ENCODE data around the gene RPL7A.
"Not testable (repeated sequence)": the region's sequence is repeated elsewhere in the genome, so short reads cannot be mapped to it uniquely, and the experiment has no call there.

RPL7A gene

DNA sequence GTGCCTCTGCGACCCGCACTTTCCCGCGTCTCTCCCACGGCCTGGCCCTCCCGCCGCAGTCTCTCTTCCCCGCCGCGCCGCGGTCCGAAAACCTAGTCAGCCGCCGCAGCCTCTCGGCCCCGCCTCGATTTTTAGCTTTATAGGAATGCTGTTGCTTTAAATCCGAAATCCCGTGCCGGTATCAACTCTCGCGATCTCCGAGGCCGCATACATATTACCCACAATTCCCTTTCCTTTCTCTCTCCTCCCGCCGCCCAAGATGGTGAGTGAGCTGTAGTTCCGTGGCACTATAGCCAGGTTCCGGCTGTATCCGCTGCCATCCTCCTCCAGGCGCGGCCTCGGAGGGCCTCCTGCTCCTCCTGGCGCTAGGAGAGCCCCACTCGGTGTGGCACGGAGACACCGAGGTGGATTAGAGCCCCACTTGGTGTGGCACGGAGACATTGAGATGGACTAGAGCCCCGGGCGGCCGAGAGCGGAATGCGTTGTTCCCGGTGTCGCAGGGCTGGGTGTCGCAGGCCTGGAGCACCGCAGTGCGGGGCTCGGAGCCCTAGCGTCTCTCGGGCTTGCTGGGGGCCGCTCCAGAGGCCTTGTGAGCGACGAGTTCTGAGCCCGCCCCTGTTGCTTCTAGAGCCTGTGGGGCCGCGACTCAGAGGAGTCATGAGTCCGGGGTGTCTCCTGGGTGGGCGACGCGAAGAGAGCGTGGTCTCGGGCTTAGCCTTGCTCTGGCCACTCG lies at the start of gene RPL7A, which contains the start of gene MED22:
TSS of gene RPL7A (plus strand) at position 234 of the 733 bp plus-strand sequence. CDS start at position 260, 26 bp downstream.
TSS of gene MED22 (minus strand) at position 147 of the 733 bp plus-strand sequence. CDS start 1,469 bp downstream, outside the sequence.
- DNase-seq (ENCODE audit: low read depth in 2 of 3, low spot score in 2 of 3), result peak; percentile 77 to 87 (median 82)

DNA sequence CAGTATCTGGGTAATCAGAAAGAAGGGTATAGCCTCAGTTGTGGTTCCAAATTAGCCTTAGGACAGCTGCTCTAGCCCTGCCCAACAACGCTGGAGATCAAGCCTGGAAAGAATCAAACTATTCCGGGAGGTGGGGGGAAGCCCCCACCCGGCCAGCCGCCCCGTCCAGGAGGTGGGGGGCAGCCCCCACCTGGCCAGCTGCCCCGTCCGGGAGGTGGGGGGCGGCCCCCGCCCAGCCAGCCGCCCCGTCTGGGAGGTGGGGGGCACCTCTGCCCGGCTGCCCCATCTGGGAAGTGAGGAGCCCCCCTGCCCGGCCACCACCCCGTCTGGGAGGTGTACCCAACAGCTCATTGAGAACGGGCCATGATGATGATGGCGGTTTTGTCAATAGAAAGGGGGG lies 48.0 kb upstream of the RPL7A start:
- not testable (repeated sequence) for DNase-seq (ENCODE audit: low read depth in 2 of 3, low spot score in 2 of 3)

GRCh38 chr9:133301253-133302230 lies 46.5 kb upstream of the RPL7A start:
- no peak for DNase-seq (ENCODE audit: low read depth in 2 of 3, low spot score in 2 of 3)

DNA sequence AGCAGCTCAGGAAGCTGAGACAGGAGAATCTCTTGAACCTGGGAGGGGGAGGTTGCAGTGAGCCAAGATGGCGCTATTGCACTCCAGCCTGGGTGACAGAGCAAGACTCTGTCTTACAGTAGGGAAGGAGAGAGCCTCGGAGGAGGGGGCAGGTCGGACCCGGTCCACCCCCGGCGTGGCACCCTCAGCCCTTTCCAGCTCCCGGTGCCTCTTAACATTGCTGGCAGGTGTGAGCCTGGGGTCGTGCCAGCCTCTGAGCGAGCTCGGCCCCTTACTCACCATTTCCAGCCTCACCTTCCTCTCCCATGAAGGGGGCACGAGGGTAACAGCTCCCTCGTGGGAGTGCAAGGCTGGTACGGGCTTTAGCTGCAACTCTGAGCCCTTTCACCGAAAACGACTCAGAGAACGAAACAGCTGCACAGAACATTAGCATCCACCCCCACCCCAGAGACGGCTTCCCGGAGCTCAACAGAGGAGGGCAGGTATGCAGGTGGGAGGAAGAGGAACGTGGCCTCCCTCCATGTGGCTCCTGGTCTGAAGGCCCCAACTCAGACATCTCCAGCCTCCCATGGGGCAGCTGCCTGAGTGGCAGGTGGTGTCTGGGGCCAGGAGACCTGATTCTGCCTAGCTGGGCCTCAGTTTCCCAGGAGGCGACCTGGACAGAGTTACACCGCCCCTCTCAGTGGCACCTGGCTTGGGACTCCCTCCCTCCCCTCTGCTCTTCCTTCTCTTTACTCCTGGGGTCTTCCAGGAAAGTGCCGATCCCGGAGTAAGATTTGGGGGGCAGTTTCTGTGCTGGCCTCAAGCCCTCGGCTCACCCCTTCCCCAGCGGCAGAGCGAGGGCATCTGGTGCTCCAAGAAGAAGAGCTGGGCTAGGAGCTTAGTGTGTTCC lies 44.5 kb upstream of the RPL7A start:
- no peak for DNase-seq (ENCODE audit: low read depth in 2 of 3, low spot score in 2 of 3)

- no peak for DNase-seq (ENCODE audit: low read depth in 2 of 3, low spot score in 2 of 3)
Measured at GRCh38 chr9:133304158-133304470, 43.9 kb upstream of the RPL7A start.

- DNase-seq (ENCODE audit: low read depth in 2 of 3, low spot score in 2 of 3), result no peak
Measured at GRCh38 chr9:133304477-133305377, 43.3 kb upstream of the RPL7A start.

- no peak for DNase-seq (ENCODE audit: low read depth in 2 of 3, low spot score in 2 of 3)
Measured at GRCh38 chr9:133305731-133306130, 42.3 kb upstream of the RPL7A start.

DNA sequence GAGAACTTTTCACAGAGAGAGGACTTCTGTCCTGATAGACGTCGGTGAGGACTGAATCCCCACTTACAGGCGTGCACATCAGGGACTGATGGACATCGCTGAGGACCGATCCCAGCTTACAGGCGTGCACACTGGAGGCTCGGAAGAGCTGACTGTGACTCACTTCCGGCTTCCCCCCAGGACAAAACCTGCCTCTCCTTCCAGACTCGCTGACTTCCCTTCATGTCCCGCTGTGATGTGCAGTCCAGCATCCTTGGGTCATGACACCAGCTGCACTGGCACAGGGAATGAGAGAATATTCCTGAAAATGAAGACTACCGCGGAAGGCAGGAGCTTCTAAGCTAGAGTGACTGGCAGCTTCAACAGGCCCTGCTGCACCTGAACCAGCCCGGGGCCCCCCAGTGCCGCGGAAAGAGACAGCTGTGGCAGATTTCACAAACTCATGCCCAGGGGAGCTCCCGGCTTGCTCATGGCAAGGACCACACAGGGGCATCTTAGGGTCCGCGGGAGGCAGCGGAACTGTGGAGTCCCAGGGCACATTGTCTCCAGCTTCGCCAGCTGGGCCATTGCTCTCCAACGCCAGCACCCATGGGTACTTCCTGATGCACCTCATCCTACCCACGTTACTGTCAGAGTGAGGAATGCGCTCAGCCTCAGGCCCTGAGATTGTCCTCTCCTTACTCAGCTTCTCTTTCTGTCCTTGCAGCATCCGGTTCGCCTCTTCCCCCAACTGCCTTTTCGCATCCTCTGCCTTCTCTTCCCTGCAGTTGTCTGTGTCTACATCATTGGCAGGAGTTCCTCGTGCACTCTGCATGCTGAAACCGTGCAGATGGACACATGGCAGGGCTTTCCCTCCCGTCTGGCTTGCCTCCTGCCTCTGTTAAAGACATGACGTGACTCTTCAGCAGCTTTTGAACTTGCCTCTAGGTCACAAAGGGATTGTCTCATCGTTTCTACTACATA lies 41.5 kb upstream of the RPL7A start:
- no peak for DNase-seq (ENCODE audit: low read depth in 2 of 3, low spot score in 2 of 3)

DNA sequence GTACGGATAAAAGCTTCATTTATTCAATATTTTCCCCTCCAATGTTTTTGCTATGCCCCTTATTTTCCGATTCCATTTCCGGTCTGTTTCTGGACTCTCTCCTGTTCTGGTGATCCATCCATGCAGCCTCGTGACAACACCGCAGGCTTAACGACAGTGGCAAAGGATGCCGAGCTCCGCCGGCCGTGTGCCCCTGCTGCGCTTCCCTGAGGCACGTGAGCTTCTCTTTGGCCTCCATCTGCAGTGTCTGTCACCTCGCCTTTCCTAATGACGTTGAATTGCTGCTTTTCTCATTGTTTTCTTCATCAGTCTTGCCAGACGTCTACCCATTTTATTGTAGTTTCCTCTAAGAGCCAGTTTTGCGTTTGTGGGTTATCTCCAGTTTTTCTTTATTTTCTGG lies 40.7 kb upstream of the RPL7A start:
- DNase-seq (ENCODE audit: low read depth in 2 of 3, low spot score in 2 of 3), result no peak

GRCh38 chr9:133309608-133310007 lies 38.4 kb upstream of the RPL7A start:
- DNase-seq (ENCODE audit: low read depth in 2 of 3, low spot score in 2 of 3), result no peak

DNA sequence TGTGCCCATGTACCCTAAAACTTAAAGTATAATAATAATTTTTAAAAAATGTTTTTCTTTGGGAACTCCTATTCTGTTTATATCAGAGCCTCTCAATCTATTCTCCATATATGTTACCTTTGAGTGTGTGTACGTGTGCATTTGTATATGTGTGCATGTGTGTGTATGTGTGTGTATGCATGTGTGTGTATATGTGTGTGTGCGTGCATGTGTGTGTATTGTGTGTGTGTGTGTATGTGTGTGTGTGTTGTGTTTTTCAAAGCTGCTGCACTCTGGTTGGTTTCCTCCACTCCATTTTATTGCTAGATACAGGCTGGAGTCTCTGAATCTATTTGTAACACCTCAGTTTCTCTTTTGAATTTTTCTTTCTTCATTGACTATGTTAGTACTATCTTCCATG lies 32.0 kb upstream of the RPL7A start:
- DNase-seq (ENCODE audit: low read depth in 2 of 3, low spot score in 2 of 3), result no peak

DNA sequence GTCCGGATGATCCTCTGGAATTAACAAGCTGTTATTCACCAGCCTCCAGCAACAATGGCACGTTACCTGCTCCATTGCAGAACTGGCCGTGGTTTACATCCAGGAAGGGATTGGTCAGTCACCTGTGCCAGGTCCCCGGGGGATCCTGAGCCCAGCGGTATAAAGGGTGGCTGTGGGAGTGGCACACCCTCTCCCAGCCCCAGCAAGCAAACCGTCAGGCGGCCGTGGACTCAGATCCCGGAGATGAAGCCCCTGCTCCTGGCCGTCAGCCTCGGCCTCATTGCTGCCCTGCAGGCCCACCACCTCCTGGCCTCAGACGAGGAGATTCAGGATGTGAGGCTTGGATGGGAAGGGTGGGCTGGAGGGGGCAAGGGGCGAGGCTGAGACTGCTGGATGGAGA lies 30.5 kb upstream of the RPL7A start:
- not testable (repeated sequence) for DNase-seq (ENCODE audit: low read depth in 2 of 3, low spot score in 2 of 3)

DNA sequence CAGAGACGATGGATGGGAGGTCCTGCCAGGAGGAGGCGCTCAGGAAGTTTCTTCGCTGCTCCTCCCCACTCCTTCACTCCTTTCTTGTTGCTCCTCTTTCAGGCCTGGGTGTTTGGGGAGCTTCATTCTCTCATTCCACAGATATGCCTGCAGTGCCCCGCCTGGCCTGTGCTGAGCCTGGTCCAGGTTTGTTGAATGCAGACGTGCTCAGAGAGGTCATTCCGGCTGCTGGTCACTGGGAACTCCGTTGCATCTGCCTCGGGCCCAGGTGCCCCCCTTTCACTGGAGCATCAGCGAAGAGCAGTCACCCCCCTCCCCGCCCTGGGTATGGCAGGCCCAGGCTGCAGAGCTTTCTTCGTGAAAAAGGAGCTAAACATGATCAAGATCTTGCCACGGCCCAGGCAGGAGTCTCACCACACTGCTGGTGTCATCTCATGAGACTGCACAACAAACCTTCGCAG lies 27.6 kb upstream of the RPL7A start:
- no peak for DNase-seq (ENCODE audit: low read depth in 2 of 3, low spot score in 2 of 3)

- DNase-seq (ENCODE audit: low read depth in 2 of 3, low spot score in 2 of 3), result no peak
Measured at GRCh38 chr9:133321411-133321935, 26.5 kb upstream of the RPL7A start.

- no peak for DNase-seq (ENCODE audit: low read depth in 2 of 3, low spot score in 2 of 3)
Measured at GRCh38 chr9:133322701-133323100, 25.3 kb upstream of the RPL7A start.

GRCh38 chr9:133323211-133323610 lies 24.8 kb upstream of the RPL7A start:
- no peak for DNase-seq (ENCODE audit: low read depth in 2 of 3, low spot score in 2 of 3)

DNA sequence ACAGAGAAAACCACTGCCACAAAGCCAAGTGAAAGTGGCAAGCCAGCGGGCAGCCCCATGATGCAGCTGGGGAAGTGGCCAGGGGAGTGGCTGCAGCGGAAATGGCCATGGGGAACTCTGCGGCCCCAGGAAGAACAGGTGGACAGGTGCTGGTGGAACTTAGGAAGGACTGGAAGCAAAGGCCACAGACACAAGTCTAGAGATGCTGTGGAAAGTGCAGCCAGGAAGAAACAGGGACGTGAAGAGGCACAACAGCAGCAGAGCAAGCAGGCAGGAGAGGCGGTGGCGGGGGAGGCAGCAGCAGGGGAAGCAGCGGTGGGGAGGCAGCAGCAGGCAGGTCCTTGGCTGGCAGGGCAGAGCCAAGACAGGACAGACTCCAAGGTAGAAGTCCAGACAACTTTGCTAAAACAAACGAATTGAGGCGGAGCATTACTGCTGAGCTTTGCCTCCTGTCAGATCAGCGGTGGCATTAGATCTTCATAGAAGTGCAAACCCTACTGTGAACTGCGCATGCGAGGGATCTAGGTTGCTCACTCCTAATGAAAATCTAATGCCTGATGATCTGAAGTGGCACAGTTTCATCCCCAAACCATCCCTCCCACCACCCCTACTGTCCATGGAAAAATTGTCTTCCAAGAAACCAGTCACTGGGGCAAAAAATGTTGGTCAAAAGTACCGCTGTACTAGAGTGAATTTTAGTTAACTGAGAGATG lies 23.9 kb upstream of the RPL7A start:
- no peak for DNase-seq (ENCODE audit: low read depth in 2 of 3, low spot score in 2 of 3)

- not testable (repeated sequence) for DNase-seq (ENCODE audit: low read depth in 2 of 3, low spot score in 2 of 3)
Measured at GRCh38 chr9:133327021-133327420, 21.0 kb upstream of the RPL7A start.
